Testis (tissue), 3 donors: Measurements from ENCODE around the gene DDX51. TPM values are rescaled to one million over a fixed set of nuclear protein-coding genes. Genes with fewer than 3 reads are reported as not detected.

ENCODE experiments used
- DNase-seq: peaks from one replicate; pipeline ENCODE4 v3.0.0-alpha.2; 2019
- H3K27ac ChIP-seq, 2 donors: fragments of 200-600 bp; sonication (generic); one replicate each; pipeline ENCODE4 v1.5.1; 2019
- H3K27me3 ChIP-seq: fragments of 200-600 bp; sonication (generic); one replicate; pipeline ENCODE4 v1.5.1; 2019
- H3K36me3 ChIP-seq: fragments of 200-600 bp; sonication (generic); one replicate; pipeline ENCODE4 v1.5.1; 2017; ENCODE audit warnings: low read depth; ENCODE audit errors: missing control alignments
- H3K4me1 ChIP-seq: fragments of 200-600 bp; sonication (generic); one replicate; pipeline ENCODE4 v1.5.1; 2019
- H3K4me3 ChIP-seq, 2 donors: fragments of 200-600 bp; sonication (generic); one replicate each; pipeline ENCODE4 v1.5.1; 2017 to 2019
- H3K9me3 ChIP-seq: fragments of 200-600 bp; sonication (generic); one replicate; pipeline ENCODE4 v1.5.1; 2017
- POLR2A ChIP-seq: fragments of 450-650 bp; IDR thresholded peaks from one replicate; pipeline ENCODE4 v1.6.1; 2017; ENCODE audit warnings: antibody characterized with exemption, mild to moderate bottlenecking, moderate library complexity
- WGBS, 2 donors: methylation state at CpG; one replicate each; pipeline ENCODE4 v1.1.5; 2018; 5-methylcytosine and 5-hydroxymethylcytosine counted together
- intact Hi-C: fragments of 100-400 bp; cut with DNase I; formaldehyde crosslinking; loops from one replicate; pipeline ENCODE4 v1.15.1; 2023; ENCODE audit warnings: low total_unique reads
- polyA plus RNA-seq: library from polyadenylated mRNA; stranded (reverse); fragments of 350-450 nt; fragmentation: Illumina TruSeq; extraction: RNeasy Lipid Tissue Mini Kit (QIAGEN cat#74804); gene quantifications from one replicate; pipeline ENCODE4 v1.2.3, GENCODE V29; 2014; ENCODE audit warnings: low read depth, low replicate concordance; ENCODE audit not compliant: insufficient read depth
- total RNA-seq, 2 donors: library from RNA; depleted of rRNA; stranded (reverse); fragments of >200 nt; gene quantifications; one replicate each; pipeline ENCODE4 v1.2.3, GENCODE V29; 2016
- TF ChIP-seq, protein P1 (sequence below), 3 experiments: fragments of 450-650 bp in 2 of 3; fragments of 200-600 bp in 1 of 3; sonication (generic) in 1 of 3; IDR thresholded peaks; one replicate each; pipeline ENCODE4 v1.5.1; 2016 to 2019; ENCODE audit warnings: antibody characterized with exemption in 3 of 3, mild to moderate bottlenecking in 2 of 3, moderate library complexity in 1 of 3

Gene DDX51
- total and polyA plus RNA-seq, 3 donors from 2014 or later: 18.8 to 32.8 (median 29.0) TPM

DNA sequence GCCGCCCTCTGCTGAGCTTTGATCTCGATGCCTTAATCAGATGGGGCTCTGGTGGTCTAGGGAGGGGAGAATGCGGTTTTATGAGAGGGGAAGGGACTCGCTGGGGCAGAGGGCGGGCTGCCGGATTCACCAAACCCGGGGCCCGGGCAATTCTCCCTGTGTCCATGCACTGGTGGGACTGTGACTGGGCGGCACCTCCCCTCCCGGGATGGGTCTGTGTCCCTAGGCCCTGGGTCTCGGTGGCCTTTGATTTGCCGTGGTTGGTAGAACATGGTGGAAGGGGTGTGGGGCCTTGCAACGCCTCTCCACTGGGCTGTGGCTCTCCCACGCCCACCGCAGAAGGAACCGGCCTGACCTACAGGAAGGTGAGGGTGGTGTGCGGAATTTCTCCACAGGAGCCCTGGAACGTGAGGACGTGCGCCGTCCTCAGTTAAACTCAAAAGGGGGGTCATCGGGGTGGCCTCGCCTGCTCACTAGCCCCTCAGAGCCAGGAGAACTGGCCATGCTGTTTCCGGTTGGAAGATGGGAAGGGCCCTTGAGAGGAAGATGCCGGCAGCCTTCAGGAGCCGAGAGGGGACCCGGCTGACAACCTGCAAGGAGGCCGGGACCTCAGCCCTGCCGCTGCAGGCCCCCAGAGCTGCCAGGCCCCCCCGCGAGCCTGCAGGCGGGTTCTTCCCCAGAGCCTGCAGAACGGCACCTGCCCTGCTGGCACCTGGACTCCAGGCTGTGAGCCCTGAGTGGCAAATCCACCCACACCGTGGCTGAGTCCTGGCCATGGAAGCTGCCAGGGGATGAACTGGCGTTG lies 43.7 kb upstream of the DDX51 start:
- Histone ChIP-seq H3K9me3 (no peaks in the 10 kb centered on the region), H3K27ac (no peak overlapping the region), H3K36me3 (no peaks in the 10 kb centered on the region), H3K4me3 (no peak overlapping the region), H3K27me3 (no peaks in the 10 kb centered on the region), H3K4me1 (peaks cover 11% of the 10 kb centered on the region)
- intact Hi-C loops: no loop called here
- no peak for DNase-seq
- TF ChIP-seq POLR2A: no peak
- TF ChIP-seq, protein P1, sequence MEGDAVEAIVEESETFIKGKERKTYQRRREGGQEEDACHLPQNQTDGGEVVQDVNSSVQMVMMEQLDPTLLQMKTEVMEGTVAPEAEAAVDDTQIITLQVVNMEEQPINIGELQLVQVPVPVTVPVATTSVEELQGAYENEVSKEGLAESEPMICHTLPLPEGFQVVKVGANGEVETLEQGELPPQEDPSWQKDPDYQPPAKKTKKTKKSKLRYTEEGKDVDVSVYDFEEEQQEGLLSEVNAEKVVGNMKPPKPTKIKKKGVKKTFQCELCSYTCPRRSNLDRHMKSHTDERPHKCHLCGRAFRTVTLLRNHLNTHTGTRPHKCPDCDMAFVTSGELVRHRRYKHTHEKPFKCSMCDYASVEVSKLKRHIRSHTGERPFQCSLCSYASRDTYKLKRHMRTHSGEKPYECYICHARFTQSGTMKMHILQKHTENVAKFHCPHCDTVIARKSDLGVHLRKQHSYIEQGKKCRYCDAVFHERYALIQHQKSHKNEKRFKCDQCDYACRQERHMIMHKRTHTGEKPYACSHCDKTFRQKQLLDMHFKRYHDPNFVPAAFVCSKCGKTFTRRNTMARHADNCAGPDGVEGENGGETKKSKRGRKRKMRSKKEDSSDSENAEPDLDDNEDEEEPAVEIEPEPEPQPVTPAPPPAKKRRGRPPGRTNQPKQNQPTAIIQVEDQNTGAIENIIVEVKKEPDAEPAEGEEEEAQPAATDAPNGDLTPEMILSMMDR (IDR thresholded peaks at IDR 0.05): no peak
- 86 to 89% methylated on average over 19 to 35 of the region's 35 CpGs for WGBS, 2 donors

- Histone ChIP-seq H3K4me1 (peaks cover 11% of the 10 kb centered on the region), H3K4me3 (no peak overlapping the region), H3K9me3 (no peaks in the 10 kb centered on the region), H3K36me3 (no peaks in the 10 kb centered on the region), H3K27ac (no peak overlapping the region), H3K27me3 (no peaks in the 10 kb centered on the region)
- 82% methylated on average over 11 to 39 of the region's 39 CpGs for WGBS, 2 donors
- TF ChIP-seq, protein P1 (IDR thresholded peaks at IDR 0.05): no peak
- no peak for TF ChIP-seq POLR2A
- DNase-seq: no peak
- intact Hi-C loops: no loop called here
These were observed 42.9 kb upstream of the DDX51 start for GRCh38 chr12:132186857-132187620.

DNA sequence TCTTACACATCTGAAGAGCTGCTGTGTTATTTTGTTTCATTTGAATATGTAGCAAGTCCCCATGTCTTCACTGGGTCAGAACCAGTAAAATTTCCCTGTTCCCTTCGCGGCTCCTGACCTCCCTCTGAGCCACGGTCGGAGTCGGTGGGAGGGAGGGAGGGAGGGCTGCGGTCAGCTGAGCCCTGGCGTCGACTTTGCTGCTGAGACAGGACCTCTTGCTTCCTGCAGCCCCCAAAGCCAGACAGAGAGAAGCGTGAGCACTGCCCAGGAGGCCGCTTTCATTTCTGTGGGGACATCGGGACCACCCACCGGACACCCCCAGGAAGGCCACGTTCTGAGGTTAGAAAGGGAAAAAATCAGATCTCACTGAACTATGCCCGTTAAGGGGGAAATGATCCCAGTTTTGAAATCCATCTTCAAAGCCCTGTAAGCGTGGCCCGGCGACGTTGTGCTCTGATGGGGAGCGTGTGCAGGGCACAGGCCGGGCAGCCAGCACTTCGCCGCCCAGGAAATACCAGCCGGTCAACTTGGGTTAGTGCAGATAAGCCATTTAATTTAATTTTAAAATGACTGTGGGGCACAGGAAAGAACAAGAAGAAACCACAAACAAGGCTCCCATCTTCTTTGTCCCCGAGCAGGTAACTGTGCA lies 42.2 kb upstream of the DDX51 start:
- Histone ChIP-seq H3K4me1 (peaks cover 11% of the 10 kb centered on the region), H3K4me3 (no peak overlapping the region), H3K9me3 (no peaks in the 10 kb centered on the region), H3K27me3 (no peaks in the 10 kb centered on the region), H3K36me3 (no peaks in the 10 kb centered on the region), H3K27ac (no peak overlapping the region)
- TF ChIP-seq, protein P1 (IDR thresholded peaks at IDR 0.05): no peak
- TF ChIP-seq POLR2A: no peak
- WGBS, 2 donors: 57 to 62% methylated on average over 24 of the region's 24 CpGs
- DNase-seq: no peak
- intact Hi-C loops: no loop called here

DNA sequence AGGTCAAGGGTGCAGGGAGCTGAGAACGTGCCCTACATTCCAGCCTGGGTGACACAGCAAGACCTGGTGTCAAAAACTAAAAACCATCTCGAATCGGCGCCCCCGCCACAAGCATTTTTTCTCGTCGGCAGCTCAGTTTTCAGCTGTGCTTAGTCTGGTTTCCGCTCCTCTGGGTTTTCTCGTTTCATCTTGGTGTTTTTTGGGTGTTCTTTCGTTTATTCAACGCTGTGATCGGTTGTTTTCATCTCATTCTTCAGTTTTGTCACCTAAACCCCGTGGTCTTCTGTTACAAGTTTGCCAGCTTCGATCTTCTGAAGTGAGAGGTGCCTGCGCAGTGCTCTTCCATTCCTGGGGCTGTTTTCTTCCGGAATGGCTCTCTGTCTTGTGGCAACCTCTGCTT lies 41.6 kb upstream of the DDX51 start:
- Histone ChIP-seq H3K27ac (no peak overlapping the region), H3K4me1 (peaks cover 11% of the 10 kb centered on the region), H3K9me3 (no peaks in the 10 kb centered on the region), H3K36me3 (no peaks in the 10 kb centered on the region), H3K4me3 (no peak overlapping the region), H3K27me3 (no peaks in the 10 kb centered on the region)
- WGBS, 2 donors: 69 to 73% methylated on average over 16 of the region's 16 CpGs
- no peak for DNase-seq
- TF ChIP-seq POLR2A: no peak
- TF ChIP-seq, protein P1 (IDR thresholded peaks at IDR 0.05): no peak
- intact Hi-C loops: no loop called here
